Cardiac septum (tissue), 1 donor: ENCODE results near the gene ANKFN1. TPM values are rescaled to one million over a fixed set of nuclear protein-coding genes. Genes with fewer than 3 reads are reported as not detected.

Source experiments
- DNase-seq: peaks from one replicate; pipeline ENCODE4 v3.0.0-alpha.2; 2020; ENCODE audit warnings: low spot score
- intact Hi-C: fragments of 100-400 bp; cut with DNase I; formaldehyde crosslinking; loops from one replicate; pipeline ENCODE4 v1.14.0; 2022
- total RNA-seq: library from RNA; stranded (reverse); fragmentation: NEBNext Ultra II Directional; extraction: Animal tissue kit (Norgen Biotek cat#: 25700); gene quantifications from one replicate; pipeline ENCODE4 v1.2.1, GENCODE V29; 2021
- donor health status: DM: no; HTN: no; CAD: no.

ANKFN1 gene
- total RNA-seq, 1 donor from 2014 or later = not detected

DNA sequence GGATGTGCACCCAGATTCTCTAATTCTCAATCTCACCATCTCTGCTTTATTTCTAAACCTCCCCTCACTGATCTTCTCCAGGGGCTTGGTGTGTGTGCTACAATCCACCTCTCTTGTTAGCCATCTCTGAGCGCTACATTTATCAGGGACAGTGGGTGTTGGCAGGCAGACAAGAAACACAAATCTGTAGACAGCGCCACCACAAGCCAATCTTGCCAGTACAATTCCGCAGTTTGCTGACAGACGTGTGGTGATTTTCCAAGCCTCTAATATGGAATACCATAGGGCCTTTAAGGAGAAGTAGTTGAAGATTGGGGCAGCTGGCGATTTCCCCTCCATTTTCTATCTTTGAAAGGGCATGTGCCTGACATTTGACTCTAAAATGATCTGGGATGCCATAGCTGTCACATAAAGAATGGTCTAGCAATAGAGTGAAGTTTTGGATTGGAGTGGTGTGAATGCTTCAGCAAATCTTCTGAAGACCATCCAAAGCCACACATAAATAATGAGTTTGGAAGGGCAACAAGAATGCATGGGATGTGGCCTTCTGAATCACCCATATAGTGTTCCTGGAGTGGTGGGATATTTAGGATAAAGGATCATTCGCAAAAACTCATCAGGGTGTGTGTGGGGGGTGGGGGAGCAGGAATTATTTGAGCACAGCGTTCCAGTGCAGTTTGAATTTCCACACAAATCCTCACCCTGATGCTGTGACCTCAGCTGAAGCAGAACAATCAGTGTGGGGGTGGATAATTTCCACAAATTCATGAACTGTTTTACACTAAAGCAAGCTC is 12.0 kb upstream of the ANKFN1 start:
- DNase-seq = no peak
- intact Hi-C loops = no loop called here

- DNase-seq = no peak
- intact Hi-C loops = no loop called here
Measured at GRCh38 chr17:56142325-56142724, 10.9 kb upstream of the ANKFN1 start.

DNA sequence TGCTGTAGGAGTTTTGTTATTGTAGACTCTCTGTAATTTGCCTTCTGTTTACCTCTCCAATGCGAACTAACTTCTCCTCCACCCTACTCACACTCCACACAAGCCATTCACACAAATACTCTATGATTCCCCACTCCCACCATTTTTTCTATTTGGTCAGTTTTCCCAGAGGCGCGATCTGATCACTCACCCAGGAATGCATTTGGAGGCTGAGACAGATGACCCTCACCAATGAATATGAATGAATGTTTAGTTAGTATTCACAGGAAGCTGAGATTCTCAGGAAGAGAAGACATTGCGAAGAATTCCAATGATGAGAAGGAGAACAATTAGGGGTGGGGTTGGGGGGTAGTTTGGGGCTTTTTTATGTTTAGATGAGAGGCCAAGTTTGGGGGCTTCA is 10.5 kb upstream of the ANKFN1 start:
- no peak for DNase-seq
- intact Hi-C loops = no loop called here

DNA sequence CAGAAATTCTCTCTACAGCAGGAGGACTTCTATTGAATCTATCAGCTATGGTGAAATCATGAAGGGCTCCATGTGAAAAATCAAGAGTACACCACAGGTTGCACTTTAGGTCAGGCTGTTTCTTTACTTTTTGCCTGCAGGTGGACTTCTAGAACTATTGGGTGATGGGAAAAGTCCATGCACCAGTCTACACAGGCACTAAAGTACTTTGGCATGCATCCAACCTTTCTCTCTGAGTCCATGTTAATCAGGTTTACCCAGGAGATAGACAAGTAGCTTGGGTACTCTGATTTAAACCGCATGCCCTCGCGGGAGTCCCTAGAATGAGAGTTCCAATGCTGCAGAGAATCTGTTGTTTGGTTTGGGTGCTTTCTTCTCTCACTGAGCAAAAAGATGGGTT is 9.1 kb upstream of the ANKFN1 start:
- no peak for DNase-seq
- intact Hi-C loops = no loop called here

DNA sequence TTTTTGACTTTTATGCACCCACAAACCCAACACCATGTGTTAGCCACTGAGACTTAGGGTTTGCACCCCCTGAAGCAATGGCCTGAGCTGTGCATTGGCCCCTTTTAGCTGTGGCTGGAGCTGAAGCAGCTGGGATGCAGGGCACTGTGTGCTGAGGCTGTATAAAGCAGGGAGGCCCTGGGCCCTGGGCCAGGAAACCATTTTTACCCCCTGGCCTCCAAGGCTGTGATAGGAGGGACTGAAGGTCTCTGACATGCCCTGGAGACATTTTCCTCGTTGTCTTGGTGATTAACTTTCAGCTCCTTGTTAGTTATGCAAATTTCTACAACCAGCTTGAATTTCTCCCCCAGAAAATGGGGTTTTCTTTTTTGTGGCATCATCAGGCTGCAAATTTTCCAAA is 6.7 kb upstream of the ANKFN1 start:
- intact Hi-C loops = no loop called here
- DNase-seq = no peak

GRCh38 chr17:56148333-56148732 is 4.9 kb upstream of the ANKFN1 start:
- DNase-seq = no peak

GRCh38 chr17:56149266-56150036 is 3.8 kb upstream of the ANKFN1 start:
- DNase-seq = no peak
- intact Hi-C loops = no loop called here

More at GRCh38 chr17:56148333-56148732, 4.9 kb upstream of the ANKFN1 start:
- intact Hi-C loops = no loop called here

DNA sequence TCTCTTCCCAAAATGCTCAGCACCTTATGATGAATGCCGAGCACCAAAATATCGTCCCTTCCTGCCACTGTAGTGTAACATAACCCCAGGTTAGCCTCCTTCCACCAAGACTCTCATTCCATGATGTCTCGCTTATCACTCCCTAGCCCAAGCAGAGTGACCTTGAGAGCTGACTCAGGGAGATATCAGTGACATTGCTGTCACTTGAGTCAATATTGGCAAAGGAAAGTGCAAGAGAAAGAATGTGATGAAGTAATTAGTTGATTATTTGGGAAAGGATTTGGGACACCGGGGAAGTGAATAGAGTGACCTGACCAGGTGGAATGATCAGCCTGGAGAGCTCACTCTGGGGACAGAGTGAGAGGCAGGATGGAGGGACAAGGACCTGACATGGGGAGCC is 2.6 kb upstream of the ANKFN1 start:
- DNase-seq = no peak
- intact Hi-C loops = no loop called here

DNA sequence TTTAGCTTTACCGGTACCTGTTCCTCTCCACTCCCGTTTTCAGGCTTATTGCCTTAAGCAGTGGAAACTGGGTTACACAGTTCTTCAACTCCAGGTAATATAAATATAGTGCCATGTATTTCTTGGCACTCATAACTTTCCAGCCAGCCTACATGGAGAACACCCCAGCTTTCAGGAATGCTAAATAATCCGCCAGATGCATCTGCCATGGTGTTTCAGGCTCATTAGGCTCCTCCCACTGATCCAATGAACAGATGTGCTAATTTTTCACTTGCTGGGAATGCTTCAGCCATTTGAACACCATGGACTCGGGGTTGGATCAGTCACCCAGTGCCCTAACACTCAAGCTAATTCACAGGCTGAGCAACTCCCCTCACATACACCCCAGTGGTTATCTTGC is 4.6 kb downstream of the ANKFN1 start:
- intact Hi-C loops = no loop called here
- DNase-seq = no peak

- intact Hi-C loops = no loop called here
- DNase-seq = no peak
Measured at GRCh38 chr17:56158344-56158743, 5.1 kb downstream of the ANKFN1 start.

DNA sequence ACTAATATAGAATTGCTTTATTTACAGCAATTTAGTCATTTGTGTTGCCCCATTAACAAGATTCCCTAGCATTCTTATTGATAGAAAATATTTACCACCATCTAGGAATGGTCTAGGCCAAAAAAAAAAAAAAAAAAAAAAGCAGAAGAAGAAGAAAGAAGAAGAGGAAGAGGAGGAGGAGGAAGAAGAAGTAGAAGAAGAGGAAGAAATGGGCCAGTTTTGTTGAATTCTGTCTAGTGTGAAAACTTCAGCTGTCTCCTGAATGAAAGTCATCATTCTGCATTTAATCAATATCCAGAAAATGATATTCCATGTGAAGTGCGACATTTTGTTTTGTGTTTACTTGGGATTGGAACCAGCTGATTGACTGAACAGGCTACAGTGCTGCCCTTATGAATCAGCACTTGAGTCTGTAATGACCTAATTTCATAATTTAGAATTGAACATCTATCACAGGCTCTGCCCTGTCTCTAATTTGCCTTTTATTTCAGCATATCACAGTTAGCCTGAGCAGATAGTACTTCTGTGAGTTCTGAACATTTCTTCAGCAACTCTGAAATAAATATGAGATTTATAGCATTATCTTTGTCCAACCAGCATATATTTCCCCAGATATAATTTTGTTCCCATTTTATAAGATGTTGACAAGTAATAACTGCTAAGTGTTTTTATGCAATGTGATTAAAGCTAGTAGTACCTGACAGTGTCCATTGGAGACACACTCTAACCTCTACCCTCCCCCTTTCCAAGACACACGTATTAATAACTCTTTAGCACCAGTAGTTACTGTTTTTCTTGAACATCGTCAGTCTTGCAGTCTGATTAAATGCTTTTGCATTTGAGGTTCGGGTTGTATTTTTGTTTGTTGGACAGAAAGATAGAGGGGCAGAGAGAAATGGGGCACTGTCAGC is 5.9 kb downstream of the ANKFN1 start:
- no peak for DNase-seq
- intact Hi-C loops = no loop called here

DNA sequence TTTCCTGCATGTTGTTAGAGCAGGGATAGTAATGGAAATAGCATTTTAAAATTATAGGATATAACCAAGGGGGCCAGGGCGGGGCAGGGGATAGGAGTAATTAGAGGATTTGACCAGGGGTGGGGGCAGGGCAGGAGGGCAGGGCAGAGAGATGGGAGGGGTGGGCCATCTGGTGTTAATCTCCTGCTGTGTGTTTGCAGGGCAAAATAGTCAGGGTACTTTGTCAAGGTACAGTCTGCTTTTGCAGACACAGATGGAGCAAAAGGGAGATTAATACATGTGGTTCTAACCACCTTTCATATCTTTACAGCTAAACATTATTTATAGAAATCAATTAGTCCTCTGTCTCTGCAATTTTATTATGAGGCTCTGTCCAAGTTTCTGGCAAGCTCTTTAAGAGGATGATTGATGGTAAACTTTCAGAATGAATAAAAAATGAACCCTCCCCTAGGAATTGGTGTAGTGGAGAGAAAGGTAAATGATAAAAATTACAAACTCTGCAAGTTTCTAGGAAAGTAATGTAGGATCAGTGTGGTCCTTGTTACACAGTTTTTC is 6.6 kb downstream of the ANKFN1 start:
- intact Hi-C loops = no loop called here
- DNase-seq = no peak

DNA sequence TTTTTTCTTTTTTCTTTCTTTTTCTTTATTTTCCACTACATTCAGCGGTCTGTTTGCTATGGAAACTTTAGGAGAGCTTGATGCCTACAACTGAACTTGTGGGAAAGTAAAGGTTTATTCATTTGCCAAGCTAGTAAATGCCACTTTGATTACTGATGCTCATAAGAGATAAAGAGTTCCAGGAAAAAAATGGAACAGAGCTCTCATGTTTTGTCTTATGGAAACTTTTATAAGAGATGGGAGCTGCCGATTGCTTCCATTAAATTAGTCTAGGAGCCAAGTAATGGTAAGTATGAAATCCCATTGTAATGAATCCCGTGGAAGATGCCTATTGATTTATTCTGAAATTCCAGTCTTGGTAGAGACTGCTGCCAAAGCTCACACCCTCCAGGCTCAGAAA is 7.1 kb downstream of the ANKFN1 start:
- intact Hi-C loops = no loop called here

GRCh38 chr17:56165072-56165641 is 11.9 kb downstream of the ANKFN1 start:
- no peak for DNase-seq
- intact Hi-C loops = no loop called here

More for the DNA sequence above, 7.1 kb downstream of the ANKFN1 start:
- DNase-seq = no peak

DNA sequence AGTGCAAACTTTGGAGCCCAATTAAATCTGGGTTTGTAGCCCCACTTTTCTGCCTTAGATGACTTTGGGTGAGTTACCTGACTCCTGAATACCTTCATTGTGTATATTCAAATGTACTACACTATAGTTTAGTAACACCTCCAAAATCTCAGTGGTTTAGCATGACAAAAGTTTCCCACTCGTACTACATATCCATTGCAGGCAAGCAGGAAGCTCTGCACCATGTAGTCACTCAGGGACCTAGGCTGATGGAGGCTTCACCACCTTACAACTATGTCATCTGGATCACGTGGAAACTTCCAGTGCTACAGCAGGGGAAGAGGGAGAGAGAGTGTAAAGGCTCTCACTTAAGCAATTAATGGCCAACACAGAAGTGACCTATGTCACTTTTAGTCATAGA is 14.2 kb downstream of the ANKFN1 start:
- intact Hi-C loops = no loop called here
- DNase-seq = no peak

DNA sequence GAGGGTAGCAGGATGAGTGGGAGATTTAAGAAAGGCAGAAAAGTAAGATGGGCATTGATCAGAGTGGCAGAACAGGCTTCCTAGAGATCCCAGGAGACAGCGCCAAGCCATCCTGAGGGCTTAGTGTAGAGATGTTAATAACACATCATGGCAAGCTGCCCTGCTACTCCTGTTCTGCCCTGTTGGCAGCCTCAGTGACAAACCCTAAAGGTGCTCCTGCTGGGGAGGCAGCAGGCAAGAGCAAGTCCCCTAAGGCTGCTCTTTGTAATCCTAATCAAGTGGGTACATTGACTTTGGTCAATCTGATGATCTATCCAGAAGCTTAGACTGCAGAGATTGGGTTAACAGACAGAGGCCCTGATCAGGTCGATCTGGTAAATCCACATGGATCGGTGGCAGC is 16.3 kb downstream of the ANKFN1 start:
- DNase-seq = no peak
- intact Hi-C loops = no loop called here

DNA sequence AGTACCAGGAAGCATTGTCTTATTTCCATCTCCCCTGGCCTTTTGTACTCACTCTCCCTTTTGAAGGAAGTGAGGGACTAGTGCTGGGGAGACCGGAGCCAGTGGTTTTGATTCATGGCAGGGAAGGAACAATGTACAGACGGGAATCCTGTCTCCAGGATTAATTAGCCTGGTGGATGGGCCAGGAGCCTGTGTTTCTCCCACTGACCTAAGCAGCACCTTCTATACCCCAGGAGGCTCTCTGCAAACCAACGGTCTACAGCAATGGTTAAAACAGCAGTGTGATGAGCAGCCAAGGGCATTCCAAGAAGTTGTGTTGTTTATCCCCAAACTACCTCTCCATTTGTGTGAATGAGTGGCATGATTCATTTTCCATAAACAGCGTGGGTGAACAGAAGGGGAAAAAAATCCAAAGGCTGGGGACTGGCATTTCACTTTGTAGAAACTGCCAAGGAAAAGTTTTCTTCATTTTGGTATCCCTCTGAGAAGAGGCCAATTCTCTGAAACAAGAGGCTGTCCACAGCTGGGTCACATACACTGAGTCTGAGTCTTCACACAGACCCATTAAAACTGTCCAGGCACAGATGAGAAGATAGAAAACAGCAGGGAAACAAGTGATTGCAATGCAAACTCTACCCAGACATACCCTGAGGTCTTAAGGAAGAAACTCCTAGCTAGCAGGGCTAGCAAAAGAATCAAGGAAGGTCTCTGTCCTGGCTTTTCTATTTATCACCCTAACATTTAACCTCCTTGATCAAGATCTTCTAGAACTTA is 18.1 kb downstream of the ANKFN1 start:
- DNase-seq = no peak
- intact Hi-C loops = no loop called here

- DNase-seq = no peak
- intact Hi-C loops = no loop called here
Measured at GRCh38 chr17:56172517-56172982, 19.3 kb downstream of the ANKFN1 start.

GRCh38 chr17:56173026-56173425 is 19.8 kb downstream of the ANKFN1 start:
- no peak for DNase-seq

More at GRCh38 chr17:56173026-56173425, 19.8 kb downstream of the ANKFN1 start:
- intact Hi-C loops = no loop called here
